H1 (cell line): ENCODE measurements around the gene ASIC5. TPM values are rescaled to one million over a fixed set of nuclear protein-coding genes. Genes with fewer than 3 reads are reported as not detected.

Source experiments
- CTCF ChIA-PET: fragments of 300-600 bp; sonication (Branson Sonifier 250); formaldehyde crosslinking; loops from one replicate; lab custom pipeline; 2021; ENCODE audit not compliant: partially characterized antibody; lab: Charles Lee
- POLR2A ChIA-PET: fragments of 300-600 bp; sonication (Branson Sonifier 250); formaldehyde crosslinking; loops from one replicate; lab custom pipeline; 2021; ENCODE audit warnings: inconsistent platforms; ENCODE audit not compliant: partially characterized antibody; lab: Charles Lee
- DNase-seq, 2 experiments: peaks; one replicate each; pipeline versions ENCODE4 v3.0.0 to v3.0.0-alpha.2; 2010 to 2022; ENCODE audit warnings: low spot score in 2 of 2, low read depth in 1 of 2, mixed read lengths in 1 of 2
- FAIRE-seq: peaks from 2 replicates; lab custom pipeline; 2011; peaks lifted over from hg19 to GRCh38; lab: Jason Lieb, UNC
- H2AFZ ChIP-seq: 2 replicates; pipeline ENCODE4 v1.8.1; 2012; ENCODE audit warnings: low read length, inconsistent platforms
- H2AK5ac ChIP-seq: 2 replicates; pipeline ENCODE4 v1.6.1; 2013; ENCODE audit warnings: low read depth, low read length
- H2BK120ac ChIP-seq: replicated peaks from 2 replicates; pipeline ENCODE3; 2013; ENCODE audit warnings: low read depth, low read length, inconsistent platforms
- H2BK12ac ChIP-seq: 2 replicates; pipeline ENCODE4 v1.6.1; 2013; ENCODE audit warnings: low read depth, low read length
- H2BK15ac ChIP-seq: 2 replicates; pipeline ENCODE4 v1.6.1; 2013; ENCODE audit warnings: low read length
- H2BK20ac ChIP-seq: 2 replicates; pipeline ENCODE4 v1.6.1; 2013; ENCODE audit warnings: low read length
- H2BK5ac ChIP-seq: 2 replicates; pipeline ENCODE4 v1.6.1; 2013; ENCODE audit warnings: low read depth, low read length
- H3K14ac ChIP-seq: 2 replicates; pipeline ENCODE4 v1.6.1; 2013; ENCODE audit warnings: inconsistent platforms; ENCODE audit not compliant: insufficient read length
- H3K18ac ChIP-seq: 2 replicates; pipeline ENCODE4 v1.6.1; 2013; ENCODE audit warnings: low read length; ENCODE audit errors: extremely low read depth
- H3K23ac ChIP-seq: 2 replicates; pipeline ENCODE4 v1.6.1; 2013; ENCODE audit warnings: inconsistent platforms; ENCODE audit not compliant: insufficient read length
- H3K23me2 ChIP-seq: 2 replicates; pipeline ENCODE4 v1.6.1; 2013; ENCODE audit warnings: low read depth, low read length
- H3K27ac ChIP-seq: 2 replicates; pipeline ENCODE4 v1.6.1; 2011; ENCODE audit warnings: low read depth, low read length, inconsistent platforms
- H3K27me3 ChIP-seq, 4 experiments: replicated peaks in 1 of 4; 1 replicate in 1 of 4; 2 replicates in 3 of 4; pipeline versions ENCODE4 v1.6.1 to v1.8.1; 2011 to 2013; ENCODE audit warnings: low read length in 3 of 4, mild to moderate bottlenecking in 3 of 4, inconsistent platforms in 2 of 4, mixed read lengths in 2 of 4, moderate library complexity in 1 of 4; ENCODE audit not compliant: control insufficient read depth in 3 of 4, insufficient read depth in 3 of 4; ENCODE audit errors: extremely low read depth in 1 of 4
- H3K36me3 ChIP-seq, 4 experiments: 2 replicates each; pipeline versions ENCODE4 v1.6.1 to v1.8.1; 2011 to 2013; ENCODE audit warnings: mild to moderate bottlenecking in 4 of 4, low read length in 3 of 4, moderate library complexity in 2 of 4, control low read depth in 1 of 4, inconsistent platforms in 1 of 4; ENCODE audit not compliant: insufficient read depth in 4 of 4, control insufficient read depth in 2 of 4
- H3K4ac ChIP-seq: replicated peaks from 2 replicates; pipeline ENCODE3; 2013; ENCODE audit warnings: low read length, low read depth, mixed read lengths, inconsistent platforms; ENCODE audit not compliant: insufficient read length
- H3K4me1 ChIP-seq, 4 experiments: replicated peaks in 1 of 4; 1 replicate in 1 of 4; 2 replicates in 3 of 4; pipeline versions ENCODE4 v1.6.1 to v1.8.1; 2011 to 2013; ENCODE audit warnings: low read length in 3 of 4, inconsistent platforms in 2 of 4, mixed read lengths in 1 of 4; ENCODE audit not compliant: insufficient read depth in 4 of 4, control insufficient read depth in 3 of 4
- H3K4me2 ChIP-seq, 2 experiments: 2 replicates each; pipeline versions ENCODE4 v1.6.1 to v1.8.1; 2011 to 2013; ENCODE audit warnings: low read depth in 2 of 2, low read length in 2 of 2, control low read depth in 1 of 2, inconsistent platforms in 1 of 2, mild to moderate bottlenecking in 1 of 2; ENCODE audit not compliant: insufficient read depth in 1 of 2
- H3K4me3 ChIP-seq, 4 experiments: fragments of 200-600, 300-600 bp in 1 of 4; sonication (generic), shearing (Covaris generic), sonication (Bioruptor Twin) in 1 of 4; 2 replicates each; pipeline versions ENCODE4 v1.5.1 to v1.8.1; 2011 to 2016; ENCODE audit warnings: low read length in 4 of 4, low read depth in 3 of 4, control low read depth in 2 of 4, inconsistent platforms in 2 of 4, mild to moderate bottlenecking in 2 of 4, mixed read lengths in 1 of 4, moderate library complexity in 1 of 4; ENCODE audit not compliant: insufficient read depth in 2 of 4; ENCODE audit errors: extremely low read depth in 1 of 4
- H3K56ac ChIP-seq: replicated peaks from 2 replicates; pipeline ENCODE3; 2013; ENCODE audit warnings: low read depth, mild to moderate bottlenecking, mixed read lengths, low read length, inconsistent platforms; ENCODE audit not compliant: insufficient read length
- H3K79me1 ChIP-seq: 2 replicates; pipeline ENCODE4 v1.6.1; 2013; ENCODE audit warnings: low read depth, low read length, control low read depth
- H3K79me2 ChIP-seq, 2 experiments: 2 replicates each; pipeline versions ENCODE4 v1.6.1 to v1.8.1; 2012 to 2013; ENCODE audit warnings: low read length in 2 of 2, mild to moderate bottlenecking in 2 of 2, inconsistent platforms in 1 of 2; ENCODE audit not compliant: insufficient read depth in 2 of 2, control insufficient read depth in 1 of 2
- H3K9ac ChIP-seq, 4 experiments: replicated peaks in 1 of 4; 1 replicate in 1 of 4; 2 replicates in 3 of 4; pipeline versions ENCODE4 v1.6.1 to v1.8.1; 2011 to 2013; ENCODE audit warnings: low read depth in 3 of 4, low read length in 3 of 4, control low read depth in 2 of 4, mild to moderate bottlenecking in 2 of 4, moderate library complexity in 2 of 4, inconsistent platforms in 1 of 4; ENCODE audit errors: extremely low read depth in 1 of 4
- H3K9me3 ChIP-seq, 2 experiments: 2 replicates each; pipeline versions ENCODE4 v1.6.1 to v1.8.1; 2012 to 2013; ENCODE audit warnings: mild to moderate bottlenecking in 2 of 2, moderate library complexity in 2 of 2, control low read depth in 1 of 2, inconsistent platforms in 1 of 2, low read depth in 1 of 2, low read length in 1 of 2, mixed read lengths in 1 of 2; ENCODE audit not compliant: insufficient read depth in 2 of 2
- H4K20me1 ChIP-seq, 2 experiments: replicated peaks in 1 of 2; 2 replicates each; pipeline versions ENCODE3 to v1.8.1; 2011 to 2013; ENCODE audit warnings: inconsistent platforms in 2 of 2, low read length in 2 of 2, mild to moderate bottlenecking in 1 of 2; ENCODE audit not compliant: insufficient read depth in 2 of 2, control insufficient read depth in 1 of 2
- H4K5ac ChIP-seq: 2 replicates; pipeline ENCODE4 v1.6.1; 2013; ENCODE audit warnings: low read length, low read depth, mixed read lengths, inconsistent platforms; ENCODE audit not compliant: insufficient read length
- H4K8ac ChIP-seq: 2 replicates; pipeline ENCODE4 v1.8.0; 2013; ENCODE audit warnings: mild to moderate bottlenecking, moderate library complexity, low read length, inconsistent platforms; ENCODE audit not compliant: insufficient read depth; ENCODE audit errors: extremely low read depth
- H4K91ac ChIP-seq: replicated peaks from 2 replicates; pipeline ENCODE3; 2013; ENCODE audit warnings: low read length, mixed read lengths, inconsistent platforms; ENCODE audit not compliant: insufficient read length
- CTCF ChIP-seq, 3 experiments: IDR thresholded peaks; 1 replicate in 2 of 3; 2 replicates in 1 of 3; pipeline versions ENCODE4 v1.5.1 to v1.6.1; 2011; ENCODE audit warnings: low read length in 3 of 3, mild to moderate bottlenecking in 3 of 3, inconsistent platforms in 2 of 3, low read depth in 1 of 3, moderate library complexity in 1 of 3; ENCODE audit not compliant: insufficient read depth in 1 of 3; ENCODE audit errors: control extremely low read depth in 1 of 3
- JUND ChIP-seq: IDR thresholded peaks from 2 replicates; pipeline ENCODE4 v1.6.1; 2011; ENCODE audit warnings: mild to moderate bottlenecking, improper control_type of control experiment, low read length
- SIRT6 ChIP-seq: IDR thresholded peaks from one replicate; pipeline ENCODE4 v1.7.1; 2012; ENCODE audit warnings: low read length, inconsistent platforms
- SP1 ChIP-seq: IDR thresholded peaks from 2 replicates; pipeline ENCODE4 v1.6.1; 2011; ENCODE audit warnings: low read depth, low read length
- WGBS, 2 experiments: shearing (Covaris generic) in 1 of 2; methylation state at CpG; one replicate each; pipeline versions ENCODE4 v1.1.6 to v1.1.7; 2013 to 2015; ENCODE audit warnings: low lambda C conversion rate in 2 of 2, mixed read lengths in 2 of 2, inconsistent platforms in 1 of 2, low coverage in 1 of 2, missing lambda C conversion rate in 1 of 2; ENCODE audit not compliant: insufficient replicate concordance in 2 of 2, insufficient coverage in 1 of 2, insufficient read length in 1 of 2; ENCODE audit errors: extremely low coverage in 1 of 2, missing lambda C conversion rate in 1 of 2; 5-methylcytosine and 5-hydroxymethylcytosine counted together
- polyA plus RNA-seq, 7 experiments: library from polyadenylated mRNA; depleted of rRNA in 3 of 7; stranded (reverse) in 5 of 7; unstranded in 2 of 7; fragments of >200 nt in 5 of 7; fragments of 200-250 nt in 2 of 7; gene quantifications; 1 replicate in 5 of 7; 2 replicates in 1 of 7; 4 replicates in 1 of 7; pipeline versions ENCODE4 v1.2.1 to v1.2.3, GENCODE V29; 2011 to 2013; ENCODE audit warnings: missing spikeins in 2 of 7, mixed read lengths in 2 of 7
- total RNA-seq: library from RNA; stranded (reverse); fragmentation: NEBNext Ultra II Directional; extraction: Animal tissue kit (Norgen Biotek cat#: 25700); gene quantifications from 2 replicates; pipeline ENCODE4 v1.2.1, GENCODE V29; 2021

Gene ASIC5
- total and polyA plus RNA-seq, 2 of the 8 experiments (the other 6 are each of a cell fraction or from before 2014, with no cell fraction given), result not detected

GRCh38 chr4:155878611-155879010, 12.5 kb upstream of the ASIC5 start:
- H3K36me3 ChIP-seq, result peaks cover 0 to 7% (median 0%) of the 10 kb centered on the region in 4 experiments; a peak in 1 of 8 replicates
- ChIA-PET CTCF (no interaction called here), POLR2A (no interaction called here)
- no peak overlapping the region for H2BK120ac ChIP-seq
- H2BK20ac ChIP-seq, result no peak overlapping the region
- H3K18ac ChIP-seq, result no peak overlapping the region
- H3K79me2 ChIP-seq, result no peaks in the 10 kb centered on the region
- no peak overlapping the region for H2BK15ac ChIP-seq
- no peak overlapping the region for H4K91ac ChIP-seq
- H2AFZ ChIP-seq, result no peak overlapping the region
- H3K27me3 ChIP-seq, result no peaks in the 10 kb centered on the region
- H3K4me2 ChIP-seq, result no peak overlapping the region
- no peak overlapping the region for H3K4me3 ChIP-seq
- H4K20me1 ChIP-seq, result no peaks in the 10 kb centered on the region
- no peak overlapping the region for H3K9ac ChIP-seq
- H2BK12ac ChIP-seq, result no peak overlapping the region
- H3K27ac ChIP-seq, result no peak overlapping the region
- DNase-seq (no peak), FAIRE-seq (no peak)
- H3K4me1 ChIP-seq, result no peaks in the 10 kb centered on the region
- no peak overlapping the region for H3K23ac ChIP-seq
- H3K9me3 ChIP-seq, result peaks cover 15 to 16% of the 10 kb centered on the region in 2 experiments; a peak in 3 of 4 replicates
- H3K79me1 ChIP-seq, result no peaks in the 10 kb centered on the region
- no peak overlapping the region for H3K56ac ChIP-seq
- 47% methylated on average over 2 of the region's 2 CpGs; no CpG with 5 or more reads in 1 of the 2 experiments for WGBS, 2 experiments
- no peak overlapping the region for H3K14ac ChIP-seq
- H4K8ac ChIP-seq, result no peak overlapping the region
- no peak overlapping the region for H2BK5ac ChIP-seq
- H2AK5ac ChIP-seq, result no peak overlapping the region
- H3K23me2 ChIP-seq, result no peaks in the 10 kb centered on the region
- no peak overlapping the region for H3K4ac ChIP-seq
- H4K5ac ChIP-seq, result no peak overlapping the region
- TF ChIP-seq SP1 (no peak), SIRT6 (no peak), CTCF (IDR thresholded peaks at IDR 0.05; ENCODE audit: control extremely low read depth in 1 of 3, insufficient read depth in 1 of 3, low read depth in 1 of 3, low read length in 3 of 3) (no peak), JUND (no peak)
